Parathyroid adenoma (tissue), 2 donors: ENCODE results near the gene MGAT4C.

ENCODE experiments used
- H2AFZ ChIP-seq: fragments of 300-600 bp; sonication (generic); one replicate; pipeline ENCODE4 v1.7.0; 2017; ENCODE audit warnings: antibody characterized with exemption, mild to moderate bottlenecking
- H3K27ac ChIP-seq: fragments of 300-600 bp; sonication (generic); one replicate; pipeline ENCODE4 v1.7.0; 2017
- H3K27me3 ChIP-seq: fragments of 300-600 bp; sonication (generic); one replicate; pipeline ENCODE4 v1.7.0; 2017; ENCODE audit warnings: low read length; ENCODE audit not compliant: control insufficient read depth, insufficient read depth
- H3K36me3 ChIP-seq: fragments of 300-600 bp; sonication (generic); one replicate; pipeline ENCODE4 v1.7.0; 2017; ENCODE audit warnings: low read length; ENCODE audit not compliant: control insufficient read depth, insufficient read depth
- H3K4me1 ChIP-seq: fragments of 300-600 bp; sonication (generic); one replicate; pipeline ENCODE4 v1.7.0; 2017; ENCODE audit warnings: control low read depth
- H3K4me2 ChIP-seq: fragments of 300-600 bp; sonication (generic); one replicate; pipeline ENCODE4 v1.7.0; 2017; ENCODE audit warnings: low read length
- H3K4me3 ChIP-seq: fragments of 300-600 bp; sonication (generic); one replicate; pipeline ENCODE4 v1.7.0; 2017; ENCODE audit warnings: low read depth, low read length
- H3K79me2 ChIP-seq: fragments of 300-600 bp; sonication (generic); one replicate; pipeline ENCODE4 v1.7.0; 2017; ENCODE audit warnings: control low read depth
- H3K9ac ChIP-seq: fragments of 300-600 bp; sonication (generic); one replicate; pipeline ENCODE4 v1.7.0; 2017; ENCODE audit warnings: mild to moderate bottlenecking
- H3K9me3 ChIP-seq: fragments of 300-600 bp; sonication (generic); one replicate; pipeline ENCODE4 v1.7.0; 2017; ENCODE audit warnings: low read length; ENCODE audit not compliant: control insufficient read depth
- CTCF ChIP-seq: fragments of 300-600 bp; sonication (generic); IDR thresholded peaks from one replicate; pipeline ENCODE4 v1.7.0; 2017; ENCODE audit warnings: antibody characterized with exemption, mild to moderate bottlenecking
- donor health status: primary hyperparathyroidism.

The MGAT4C gene

GRCh38 chr12:86044396-86044795, 211.8 kb downstream of the MGAT4C start:
- TF ChIP-seq CTCF = no peak
- no peaks in the 10 kb centered on the region for H3K4me1 ChIP-seq
- H3K27me3 ChIP-seq = no peaks in the 10 kb centered on the region
- H3K4me2 ChIP-seq = no peak overlapping the region
- no peaks in the 10 kb centered on the region for H3K79me2 ChIP-seq
- no peak overlapping the region for H3K4me3 ChIP-seq
- H3K36me3 ChIP-seq = no peaks in the 10 kb centered on the region
- no peak overlapping the region for H2AFZ ChIP-seq
- no peak overlapping the region for H3K9ac ChIP-seq
- no peak overlapping the region for H3K27ac ChIP-seq
- H3K9me3 ChIP-seq = no peaks in the 10 kb centered on the region

- no peaks in the 10 kb centered on the region for H3K79me2 ChIP-seq
- no peak overlapping the region for H3K4me3 ChIP-seq
- no peak overlapping the region for H3K27ac ChIP-seq
- no peak for TF ChIP-seq CTCF
- no peaks in the 10 kb centered on the region for H3K4me1 ChIP-seq
- no peak overlapping the region for H3K9ac ChIP-seq
- no peak overlapping the region for H3K4me2 ChIP-seq
- no peaks in the 10 kb centered on the region for H3K9me3 ChIP-seq
- no peak overlapping the region for H2AFZ ChIP-seq
- H3K27me3 ChIP-seq = no peaks in the 10 kb centered on the region
- H3K36me3 ChIP-seq = no peaks in the 10 kb centered on the region
These were observed 214.1 kb downstream of the MGAT4C start for GRCh38 chr12:86042062-86042461.

- Histone ChIP-seq H3K9ac (no peak overlapping the region), H3K4me2 (no peak overlapping the region), H3K4me1 (no peaks in the 10 kb centered on the region), H3K27me3 (no peaks in the 10 kb centered on the region), H3K27ac (no peak overlapping the region), H3K79me2 (no peaks in the 10 kb centered on the region), H3K9me3 (no peaks in the 10 kb centered on the region), H3K36me3 (no peaks in the 10 kb centered on the region), H3K4me3 (no peak overlapping the region), H2AFZ (no peak overlapping the region)
- no peak for TF ChIP-seq CTCF
These were observed 237.8 kb downstream of the MGAT4C start for GRCh38 chr12:86018361-86018760.

GRCh38 chr12:86015026-86015425, 241.2 kb downstream of the MGAT4C start:
- Histone ChIP-seq H3K4me3 (no peak overlapping the region), H3K4me2 (no peak overlapping the region), H3K79me2 (no peaks in the 10 kb centered on the region), H3K9me3 (no peaks in the 10 kb centered on the region), H2AFZ (no peak overlapping the region), H3K9ac (no peak overlapping the region), H3K27ac (no peak overlapping the region), H3K36me3 (no peaks in the 10 kb centered on the region), H3K27me3 (no peaks in the 10 kb centered on the region), H3K4me1 (no peaks in the 10 kb centered on the region)
- TF ChIP-seq CTCF = no peak

GRCh38 chr12:86006727-86007126, 249.5 kb downstream of the MGAT4C start:
- Histone ChIP-seq H3K9me3 (no peaks in the 10 kb centered on the region), H3K4me2 (no peak overlapping the region), H3K36me3 (no peaks in the 10 kb centered on the region), H3K79me2 (no peaks in the 10 kb centered on the region), H3K27ac (no peak overlapping the region), H3K4me1 (no peaks in the 10 kb centered on the region), H3K9ac (no peak overlapping the region), H2AFZ (no peak overlapping the region), H3K4me3 (no peak overlapping the region), H3K27me3 (no peaks in the 10 kb centered on the region)
- no peak for TF ChIP-seq CTCF
